Caco-2 (cell line): Measurements from ENCODE around the gene PRKAB2. TPM values are rescaled to one million over a fixed set of nuclear protein-coding genes. Genes with fewer than 3 reads are reported as not detected.

Source experiments
- BruUV-seq: library from RNA; stranded (reverse); fragments of 400-500 nt; replicated peaks from 2 replicates; lab custom pipeline; 2021; lab: Mats Ljungman, UMichigan
- CTCF ChIA-PET: fragments of 300-600 bp; sonication (Branson Sonifier 250); formaldehyde crosslinking; loops from one replicate; lab custom pipeline; 2022; ENCODE audit warnings: antibody characterized with exemption; lab: Charles Lee
- POLR2A ChIA-PET: fragments of 300-600 bp; sonication (Branson Sonifier 250); formaldehyde crosslinking; loops from one replicate; lab custom pipeline; 2022; ENCODE audit warnings: antibody characterized with exemption; lab: Charles Lee
- DNase-seq, 2 experiments: peaks; one replicate each; pipeline versions ENCODE4 v3.0.0 to v3.0.0-alpha.2; 2020 to 2022
- H3K27me3 ChIP-seq: replicated peaks from 2 replicates; pipeline ENCODE4 v1.6.0; 2011; ENCODE audit warnings: low read length; ENCODE audit not compliant: control insufficient read depth, insufficient read depth
- H3K36me3 ChIP-seq: 2 replicates; pipeline ENCODE4 v1.5.1; 2011; ENCODE audit warnings: low read length; ENCODE audit not compliant: control insufficient read depth, insufficient read depth
- H3K4me1 ChIP-seq: fragments of 250-450 bp; sonication (Bioruptor Pico); 2 replicates; pipeline ENCODE4 v1.5.1; 2020; ENCODE audit warnings: mild to moderate bottlenecking
- H3K4me3 ChIP-seq: 2 replicates; pipeline ENCODE4 v1.5.1; 2011; ENCODE audit warnings: low read depth, mild to moderate bottlenecking, control low read depth, low read length
- H3K9me3 ChIP-seq: fragments of 250-450 bp; sonication (Bioruptor Pico); 2 replicates; pipeline ENCODE4 v1.5.1; 2020; ENCODE audit warnings: mild to moderate bottlenecking, moderate library complexity
- H3K27ac Mint-ChIP-seq: one replicate; pipeline ENCODE4 v1.8.0; 2022; ENCODE audit warnings: mixed read lengths; ENCODE audit not compliant: unreplicated experiment
- H3K27me3 Mint-ChIP-seq: one replicate; pipeline ENCODE4 v1.8.0; 2022; ENCODE audit warnings: mixed read lengths; ENCODE audit not compliant: insufficient read depth, unreplicated experiment
- H3K36me3 Mint-ChIP-seq: one replicate; pipeline ENCODE4 v1.8.0; 2022; ENCODE audit warnings: mild to moderate bottlenecking, mixed read lengths; ENCODE audit not compliant: insufficient read depth, unreplicated experiment
- H3K4me1 Mint-ChIP-seq: one replicate; pipeline ENCODE4 v1.8.0; 2022; ENCODE audit warnings: low read depth, mixed read lengths; ENCODE audit not compliant: unreplicated experiment
- H3K4me3 Mint-ChIP-seq: one replicate; pipeline ENCODE4 v1.8.0; 2022; ENCODE audit warnings: mild to moderate bottlenecking, moderate library complexity, mixed read lengths; ENCODE audit not compliant: unreplicated experiment
- H3K9me3 Mint-ChIP-seq: one replicate; pipeline ENCODE4 v1.8.0; 2022; ENCODE audit warnings: mixed read lengths; ENCODE audit not compliant: unreplicated experiment
- CTCF ChIP-seq, 2 experiments: fragments of 200-600 bp in 1 of 2; IDR thresholded peaks; 1 replicate in 1 of 2; 2 replicates in 1 of 2; pipeline versions ENCODE4 v1.5.1 to v1.8.0; 2011 to 2022; ENCODE audit warnings: antibody characterized with exemption in 1 of 2, control low read depth in 1 of 2, inconsistent platforms in 1 of 2, low read depth in 1 of 2, low read length in 1 of 2, mild to moderate bottlenecking in 1 of 2, moderate library complexity in 1 of 2; ENCODE audit not compliant: insufficient read depth in 1 of 2, severe bottlenecking in 1 of 2, unreplicated experiment in 1 of 2
- intact Hi-C: fragments of 100-400 bp; cut with micrococcal nuclease; formaldehyde crosslinking; loops from one replicate; pipeline ENCODE4 v1.10.0; 2022; ENCODE audit not compliant: unreplicated experiment
- total RNA-seq: library from RNA; stranded (reverse); gene quantifications from 2 replicates; pipeline ENCODE4 v1.2.3, GENCODE V29; 2022

Gene PRKAB2
- total RNA-seq, 1 experiment from 2014 or later: 30.1 TPM

GRCh38 chr1:147189514-147189913, 17.2 kb upstream of the PRKAB2 start:
- BruUV-seq: no TSS peak
- no peak overlapping the region for H3K27ac Mint-ChIP-seq

GRCh38 chr1:147185432-147185831, 13.2 kb upstream of the PRKAB2 start:
- no peak for TF ChIP-seq CTCF (IDR thresholded peaks at IDR 0.05; ENCODE audit: insufficient read depth in 1 of 2, low read depth in 1 of 2, low read length in 1 of 2, severe bottlenecking in 1 of 2, unreplicated experiment in 1 of 2)
- Histone ChIP-seq H3K4me3 (no peak overlapping the region), H3K36me3 (no peaks in the 10 kb centered on the region), H3K9me3 (no peaks in the 10 kb centered on the region), H3K4me1 (peaks cover 22% of the 10 kb centered on the region; the same call in 1 of the 2 replicates), H3K27me3 (no peaks in the 10 kb centered on the region)
- no peak overlapping the region for H3K4me3 Mint-ChIP-seq
- no peaks in the 10 kb centered on the region for H3K9me3 Mint-ChIP-seq
- H3K36me3 Mint-ChIP-seq: no peaks in the 10 kb centered on the region
- peaks cover 16% of the 10 kb centered on the region for H3K4me1 Mint-ChIP-seq
- no TSS peak for BruUV-seq
- ChIA-PET CTCF (interaction anchor here (1.3 kb wide), 1 partner anchor 57 kb away, joined by 3 read pairs; the partner anchor contains the start of gene CHD1L), POLR2A (no interaction called here)
- no peak overlapping the region for H3K27ac Mint-ChIP-seq
- intact Hi-C loops: loop anchor here (1.0 to 2.0 kb wide), 3 partner anchors 13 to 53 kb away; partner anchors contain the start of genes FMO5 and PRKAB2
- peak in 1 of 2 experiments; percentile 46 for DNase-seq
- no peaks in the 10 kb centered on the region for H3K27me3 Mint-ChIP-seq

More at GRCh38 chr1:147189514-147189913, 17.2 kb upstream of the PRKAB2 start:
- CTCF ChIA-PET: no interaction called here
- no peak for DNase-seq
- Histone ChIP-seq H3K4me3 (no peak overlapping the region), H3K4me1 (peaks cover 22% of the 10 kb centered on the region; the same call in 1 of the 2 replicates), H3K9me3 (no peaks in the 10 kb centered on the region), H3K27me3 (no peaks in the 10 kb centered on the region), H3K36me3 (no peaks in the 10 kb centered on the region)
- Mint-ChIP-seq H3K9me3 (no peaks in the 10 kb centered on the region), H3K4me1 (peaks cover 16% of the 10 kb centered on the region), H3K27me3 (no peaks in the 10 kb centered on the region), H3K4me3 (no peak overlapping the region), H3K36me3 (no peaks in the 10 kb centered on the region)
- no peak for TF ChIP-seq CTCF (IDR thresholded peaks at IDR 0.05; ENCODE audit: insufficient read depth in 1 of 2, low read depth in 1 of 2, low read length in 1 of 2, severe bottlenecking in 1 of 2, unreplicated experiment in 1 of 2)
- POLR2A ChIA-PET: interaction anchor here (0.5 kb wide), 1 partner anchor 105 kb away, joined by 3 read pairs; no protein-coding TSS in a partner anchor
- intact Hi-C loops: no loop called here

GRCh38 chr1:147177611-147178380, 5.5 kb upstream of the PRKAB2 start:
- no peak for DNase-seq
- ChIA-PET CTCF (interaction anchor here (1.4 kb wide), 1 partner anchor 65 kb away, joined by 4 read pairs; the partner anchor contains the start of gene CHD1L), POLR2A (no interaction called here)
- Mint-ChIP-seq H3K27ac (no peak overlapping the region), H3K4me1 (peaks cover 6% of the 10 kb centered on the region), H3K27me3 (no peaks in the 10 kb centered on the region), H3K9me3 (no peaks in the 10 kb centered on the region), H3K4me3 (no peak overlapping the region), H3K36me3 (peaks cover 2% of the 10 kb centered on the region)
- H3K9me3 ChIP-seq: no peaks in the 10 kb centered on the region
- no peaks in the 10 kb centered on the region for H3K27me3 ChIP-seq
- no TSS peak for BruUV-seq
- no peaks in the 10 kb centered on the region for H3K36me3 ChIP-seq
- TF ChIP-seq CTCF (IDR thresholded peaks at IDR 0.05; ENCODE audit: insufficient read depth in 1 of 2, low read depth in 1 of 2, low read length in 1 of 2, severe bottlenecking in 1 of 2, unreplicated experiment in 1 of 2): no peak
- intact Hi-C loops: no loop called here
- H3K4me1 ChIP-seq: no peaks in the 10 kb centered on the region
- H3K4me3 ChIP-seq: no peak overlapping the region
